ENCODE data around the gene APOL4.
A peak's percentile ranks its signal among the peaks of the same experiment; 100 is the strongest.
"Not testable (repeated sequence)": the region's sequence is repeated elsewhere in the genome, so short reads cannot be mapped to it uniquely, and the experiment has no call there.

The APOL4 gene, protein sequence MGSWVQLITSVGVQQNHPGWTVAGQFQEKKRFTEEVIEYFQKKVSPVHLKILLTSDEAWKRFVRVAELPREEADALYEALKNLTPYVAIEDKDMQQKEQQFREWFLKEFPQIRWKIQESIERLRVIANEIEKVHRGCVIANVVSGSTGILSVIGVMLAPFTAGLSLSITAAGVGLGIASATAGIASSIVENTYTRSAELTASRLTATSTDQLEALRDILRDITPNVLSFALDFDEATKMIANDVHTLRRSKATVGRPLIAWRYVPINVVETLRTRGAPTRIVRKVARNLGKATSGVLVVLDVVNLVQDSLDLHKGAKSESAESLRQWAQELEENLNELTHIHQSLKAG

DNA sequence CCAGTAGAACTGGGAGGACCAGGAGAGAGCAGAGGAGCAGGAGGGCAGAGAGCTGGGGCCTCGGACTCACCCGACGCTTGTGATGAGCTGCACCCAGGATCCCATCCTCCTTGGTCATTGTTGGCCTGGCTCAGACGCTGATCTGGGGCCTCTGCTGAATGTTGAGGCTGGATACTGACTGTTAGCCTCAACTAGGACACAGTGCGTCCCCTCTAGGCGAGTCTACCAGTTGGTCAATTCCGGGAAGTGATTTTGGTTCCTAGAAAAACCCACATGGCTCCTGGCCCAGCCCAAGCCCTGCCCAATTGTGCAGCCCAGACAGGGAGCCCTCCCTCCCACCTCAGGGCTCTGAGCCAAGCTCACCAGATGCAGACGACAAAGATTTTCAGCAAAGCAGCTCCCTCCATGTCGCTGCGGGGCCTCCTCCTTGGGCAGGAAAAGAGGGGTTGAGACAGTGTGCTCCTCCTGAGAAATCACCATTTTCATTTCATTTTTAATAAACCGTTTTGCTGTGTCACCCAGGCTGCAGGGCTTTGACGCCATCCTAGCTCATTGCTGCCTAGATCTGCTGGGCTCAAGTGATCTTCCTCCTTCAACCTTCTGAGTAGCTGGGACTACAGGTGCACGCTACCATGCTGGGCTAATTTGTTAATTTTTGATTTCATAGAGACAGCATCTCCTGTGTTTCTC, at the start of gene APOL4:
Gene APOL4, minus strand, starts transcription at position 180 of the 690 bp plus-strand sequence. Its CDS starts 75 bp downstream, at position 105.
- DNase-seq (ENCODE audit: low read depth in 2 of 2) = no peak

DNA sequence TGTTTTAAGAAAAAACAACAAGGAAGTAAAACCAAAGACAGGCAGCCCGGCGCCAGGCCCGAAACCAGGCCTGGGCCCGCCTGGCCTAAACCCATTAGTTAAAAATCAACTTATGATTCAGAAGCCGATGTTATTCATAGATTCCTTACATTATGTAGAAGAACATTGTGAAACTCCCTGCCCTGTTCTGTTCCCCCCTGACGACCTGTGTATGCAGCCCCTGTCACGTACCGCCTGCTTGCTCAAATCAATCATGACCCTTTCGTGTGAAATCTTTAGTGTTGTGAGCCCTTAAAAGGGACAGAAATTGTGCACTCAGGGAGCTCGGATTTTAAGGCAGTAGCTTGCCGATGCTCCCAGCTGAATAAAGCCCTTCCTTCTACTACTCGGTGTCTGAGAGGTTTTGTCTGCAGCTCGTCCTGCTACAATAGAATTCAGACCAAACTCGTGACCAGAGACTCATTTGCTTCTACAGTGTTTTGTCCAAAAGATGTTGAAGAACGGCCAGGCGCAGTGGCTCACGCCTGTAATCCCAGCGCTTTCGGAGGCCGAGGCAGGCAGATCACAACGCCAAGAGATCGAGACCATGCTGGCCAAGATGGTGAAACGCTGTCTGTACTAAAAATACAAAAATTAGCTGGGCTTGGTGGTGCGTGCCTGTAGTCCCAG, 48.8 kb upstream of the APOL4 start:
- not testable (repeated sequence) for DNase-seq (ENCODE audit: low read depth in 2 of 2)

DNA sequence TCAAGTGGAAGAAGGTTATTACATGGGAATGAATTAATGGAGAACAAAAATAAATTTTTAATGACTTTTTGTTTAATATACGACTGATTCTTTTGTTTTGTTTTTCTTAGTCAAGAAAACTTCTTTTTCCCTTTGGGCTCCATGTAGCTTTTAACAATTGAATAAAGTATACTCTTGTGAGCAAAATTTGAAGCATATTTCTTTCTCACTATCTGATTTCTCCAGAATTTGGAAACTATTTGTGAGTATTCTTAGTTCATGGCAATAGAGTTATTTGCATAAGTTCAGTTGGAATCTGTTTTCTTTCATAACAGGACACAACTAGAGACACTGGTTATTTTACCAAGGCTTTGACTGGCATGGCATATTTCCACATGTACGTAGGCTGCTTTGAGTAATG, 47.6 kb upstream of the APOL4 start:
- DNase-seq (ENCODE audit: low read depth in 2 of 2) = no peak

DNA sequence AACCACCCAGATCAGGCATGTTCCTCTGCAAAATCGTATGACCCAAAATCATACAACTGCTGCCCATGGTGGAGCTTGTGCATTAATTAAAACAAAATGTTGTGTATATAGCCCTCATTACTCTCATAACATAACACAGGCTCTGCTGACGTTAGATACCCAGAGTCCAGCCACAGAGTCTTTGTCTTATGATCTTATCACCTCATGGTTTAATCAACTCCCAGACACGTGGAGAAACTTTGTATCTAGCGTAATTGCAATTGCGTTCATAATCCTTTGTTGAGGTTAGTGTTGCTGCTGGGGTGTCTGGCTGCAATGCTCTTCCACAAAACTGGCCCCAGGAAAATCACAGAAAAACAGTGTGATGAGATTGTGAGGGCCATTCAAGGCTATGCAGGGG, 46.3 kb upstream of the APOL4 start:
- no peak for DNase-seq (ENCODE audit: low read depth in 2 of 2)

DNA sequence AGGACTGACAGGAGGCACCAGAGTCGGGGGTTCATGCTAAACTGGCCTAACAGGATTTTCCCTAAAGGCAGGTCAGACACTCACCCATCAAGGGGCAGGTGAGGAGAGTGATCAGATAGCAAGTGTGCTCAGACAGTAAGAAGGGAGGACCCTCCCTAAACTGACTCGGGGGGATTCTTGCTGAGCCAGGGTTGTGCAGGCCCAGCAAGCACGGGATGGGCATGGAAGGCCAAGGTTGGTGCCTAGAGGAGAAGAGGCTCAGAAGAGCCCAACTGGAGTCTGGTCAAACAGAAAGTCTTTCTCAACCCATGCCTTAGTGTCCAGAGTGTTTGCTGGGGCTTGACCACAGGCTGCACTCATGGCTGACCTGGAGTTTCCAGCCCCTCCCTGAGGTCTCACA, 45.1 kb upstream of the APOL4 start:
- no peak for DNase-seq (ENCODE audit: low read depth in 2 of 2)

DNA sequence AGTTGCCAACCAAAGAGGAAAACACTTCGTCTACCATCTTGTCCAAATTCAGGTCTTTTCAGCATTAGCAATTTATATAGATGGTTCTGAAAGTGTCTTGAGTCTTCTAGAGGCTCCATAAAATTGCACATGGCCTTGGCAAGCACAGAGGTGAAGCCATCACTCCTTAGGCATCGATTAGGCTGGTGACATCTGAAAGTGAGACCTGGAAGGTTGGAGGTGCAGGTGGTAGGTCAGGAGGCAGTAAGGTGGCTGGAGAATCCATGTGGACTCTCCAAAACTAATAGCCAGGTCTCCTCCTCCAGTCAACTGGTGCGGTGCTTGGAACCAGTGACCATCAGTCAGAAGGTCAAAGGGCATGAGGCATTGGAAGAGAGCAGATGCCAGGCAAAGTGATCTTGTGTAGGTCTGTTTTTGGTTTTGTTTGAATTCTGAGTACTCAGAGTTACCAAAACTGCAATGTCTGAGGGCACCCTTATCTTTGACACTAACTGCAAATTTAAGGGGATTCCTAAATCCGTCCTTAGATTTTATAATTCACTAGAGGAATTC, 44.3 kb upstream of the APOL4 start:
- DNase-seq (ENCODE audit: low read depth in 2 of 2) = no peak

DNA sequence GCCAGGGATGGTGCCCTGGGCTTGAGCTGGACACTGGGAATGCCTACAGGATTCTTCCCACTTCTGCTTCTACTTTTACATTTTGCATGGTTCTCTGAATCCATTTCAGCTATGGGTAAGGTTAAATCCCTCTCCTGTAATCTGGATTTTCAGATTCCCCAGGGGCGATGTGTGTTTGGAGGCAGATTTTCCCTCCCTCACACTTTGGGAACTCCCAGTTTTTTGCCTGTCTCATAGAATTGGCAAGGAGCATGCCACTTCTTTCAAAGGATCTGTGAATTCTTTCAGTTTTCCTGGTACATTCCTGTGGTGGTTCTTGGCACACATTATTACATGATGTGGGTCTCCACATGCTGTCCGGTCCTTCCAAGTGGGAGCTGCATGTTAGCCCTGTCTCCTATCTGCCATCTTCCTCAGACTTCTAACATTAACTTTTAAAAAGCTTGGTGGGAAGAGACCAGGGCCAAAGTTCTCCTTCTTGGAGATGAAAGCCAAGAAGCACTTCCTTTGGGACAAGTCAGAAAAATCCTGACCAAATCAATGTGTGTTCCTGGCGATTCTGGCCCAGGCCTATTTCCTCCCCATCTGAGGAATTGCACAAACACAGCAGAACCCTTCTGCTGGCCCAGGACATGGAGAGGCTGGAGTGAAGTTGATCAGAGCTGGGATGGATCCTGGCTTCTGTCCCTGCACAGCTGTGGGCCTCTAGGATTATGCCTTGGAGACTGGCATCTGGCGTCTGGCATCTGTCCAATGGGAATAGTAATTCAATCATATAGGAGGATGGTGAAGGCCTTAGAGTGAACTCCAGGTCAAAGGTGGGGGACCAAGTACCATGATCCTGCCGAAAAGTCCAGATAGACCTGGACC, 43.1 kb upstream of the APOL4 start:
- no peak for DNase-seq (ENCODE audit: low read depth in 2 of 2)

DNA sequence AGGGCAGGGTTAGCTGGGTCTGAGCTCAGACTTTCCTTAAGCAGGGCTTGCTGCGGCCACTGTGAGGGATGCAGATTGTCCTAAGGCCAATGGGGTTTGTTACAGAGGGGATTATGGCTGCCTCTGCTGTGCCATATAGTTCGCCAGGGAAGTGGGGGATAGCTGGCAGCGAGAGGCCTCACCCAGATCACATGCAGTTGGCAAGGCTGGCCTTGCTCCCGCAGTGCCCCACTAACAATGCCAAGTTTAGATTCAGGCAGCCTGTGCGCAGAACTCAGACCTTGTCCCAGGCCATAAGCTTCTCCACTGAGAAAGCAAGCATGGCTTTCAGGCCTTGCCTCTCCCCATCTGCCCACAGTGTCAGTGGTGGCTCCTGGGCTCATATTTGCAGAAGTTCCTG, 42.4 kb upstream of the APOL4 start:
- no peak for DNase-seq (ENCODE audit: low read depth in 2 of 2)

DNA sequence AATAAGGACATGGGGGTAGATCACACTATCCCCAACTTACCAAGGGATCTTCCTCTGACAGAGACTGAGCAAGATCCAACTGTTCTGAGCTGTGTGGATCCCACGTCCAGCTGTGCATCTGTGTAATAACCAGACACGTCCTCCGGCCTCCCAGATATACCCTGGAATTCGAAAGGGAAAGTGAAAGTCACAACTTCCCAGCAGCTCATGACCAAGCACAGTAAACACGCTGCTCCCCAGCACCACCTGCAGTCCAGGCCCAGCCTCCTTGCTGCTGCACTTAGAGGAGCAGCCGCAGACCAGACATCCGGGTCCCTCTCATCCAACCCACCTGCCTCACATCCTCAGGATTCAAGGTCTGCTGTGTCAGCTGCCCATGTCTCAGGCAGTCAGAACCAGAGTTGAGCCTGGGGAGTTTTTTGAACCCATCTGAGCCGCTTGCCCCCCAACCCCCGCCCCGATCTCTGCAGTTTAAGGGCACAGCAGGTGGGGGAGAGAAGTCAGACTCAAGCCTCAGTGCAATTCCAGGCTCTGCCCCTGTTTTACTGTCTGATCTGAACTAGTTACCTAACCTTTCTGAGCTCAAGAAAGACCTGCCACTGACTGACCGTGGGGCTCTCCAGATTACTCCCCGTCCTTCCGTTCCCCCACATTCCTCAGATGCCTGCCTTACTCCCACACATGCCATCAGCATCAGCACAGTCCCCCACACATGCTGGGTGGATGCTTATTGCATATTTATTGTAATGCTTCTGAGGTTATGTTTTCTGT, 38.0 kb upstream of the APOL4 start, which contains the start of gene APOL2:
Gene APOL2, minus strand, starts transcription at position 127 of the 771 bp plus-strand sequence. CDS start 6,365 bp downstream, outside the sequence.
- DNase-seq (ENCODE audit: low read depth in 2 of 2) = peak; percentile 69 to 79

DNA sequence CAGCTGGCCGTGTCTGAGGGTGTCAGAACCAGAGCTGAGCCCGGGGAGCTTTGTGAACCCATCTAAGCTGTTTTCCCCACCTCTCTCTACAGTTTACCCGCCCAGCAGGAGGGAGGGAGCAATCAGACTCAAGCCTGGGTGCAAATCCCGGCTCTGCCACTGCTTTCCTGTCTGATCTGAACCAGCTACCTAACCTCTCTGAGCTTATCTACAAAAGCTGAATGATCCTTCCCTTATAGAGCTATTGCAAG, 37.5 kb upstream of the APOL4 start:
- DNase-seq (ENCODE audit: low read depth in 2 of 2) = no peak

DNA sequence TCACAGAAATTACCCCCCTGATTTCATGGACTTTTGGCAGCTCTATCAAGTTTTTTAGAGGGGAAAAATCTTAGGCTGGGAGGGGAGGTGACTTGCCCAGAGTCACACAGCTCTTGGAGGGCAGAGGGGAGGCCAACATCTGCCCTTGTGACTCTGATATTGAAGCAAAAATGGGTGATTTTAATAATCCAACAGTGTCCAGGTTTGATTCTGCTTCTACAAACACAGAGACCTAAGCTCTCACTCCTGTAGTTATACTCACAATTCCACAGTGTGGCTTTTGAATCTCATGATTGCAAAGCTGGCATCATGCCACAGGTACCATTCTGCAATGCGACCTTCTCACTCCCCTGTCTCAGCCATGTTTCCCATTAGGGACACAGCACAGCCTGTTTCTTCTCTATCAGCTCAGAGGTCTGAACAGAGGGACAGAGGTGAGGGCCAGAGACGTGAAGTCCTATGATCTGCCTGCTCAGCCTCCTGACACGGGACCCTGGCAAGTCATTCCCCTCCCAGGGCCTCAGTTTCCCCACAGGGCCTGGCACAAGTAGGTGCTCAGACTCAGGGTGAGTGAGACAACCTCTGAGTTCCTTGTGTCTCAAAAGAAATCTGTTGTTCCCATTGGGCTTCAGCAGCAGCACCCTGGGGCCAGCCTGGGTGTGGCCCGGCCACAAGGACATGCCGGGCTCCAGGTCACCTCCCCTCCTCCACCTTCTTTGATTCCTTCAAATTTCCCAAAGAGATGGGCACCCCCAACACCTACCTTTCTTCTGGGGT, 37.0 kb upstream of the APOL4 start:
- no peak for DNase-seq (ENCODE audit: low read depth in 2 of 2)

DNA sequence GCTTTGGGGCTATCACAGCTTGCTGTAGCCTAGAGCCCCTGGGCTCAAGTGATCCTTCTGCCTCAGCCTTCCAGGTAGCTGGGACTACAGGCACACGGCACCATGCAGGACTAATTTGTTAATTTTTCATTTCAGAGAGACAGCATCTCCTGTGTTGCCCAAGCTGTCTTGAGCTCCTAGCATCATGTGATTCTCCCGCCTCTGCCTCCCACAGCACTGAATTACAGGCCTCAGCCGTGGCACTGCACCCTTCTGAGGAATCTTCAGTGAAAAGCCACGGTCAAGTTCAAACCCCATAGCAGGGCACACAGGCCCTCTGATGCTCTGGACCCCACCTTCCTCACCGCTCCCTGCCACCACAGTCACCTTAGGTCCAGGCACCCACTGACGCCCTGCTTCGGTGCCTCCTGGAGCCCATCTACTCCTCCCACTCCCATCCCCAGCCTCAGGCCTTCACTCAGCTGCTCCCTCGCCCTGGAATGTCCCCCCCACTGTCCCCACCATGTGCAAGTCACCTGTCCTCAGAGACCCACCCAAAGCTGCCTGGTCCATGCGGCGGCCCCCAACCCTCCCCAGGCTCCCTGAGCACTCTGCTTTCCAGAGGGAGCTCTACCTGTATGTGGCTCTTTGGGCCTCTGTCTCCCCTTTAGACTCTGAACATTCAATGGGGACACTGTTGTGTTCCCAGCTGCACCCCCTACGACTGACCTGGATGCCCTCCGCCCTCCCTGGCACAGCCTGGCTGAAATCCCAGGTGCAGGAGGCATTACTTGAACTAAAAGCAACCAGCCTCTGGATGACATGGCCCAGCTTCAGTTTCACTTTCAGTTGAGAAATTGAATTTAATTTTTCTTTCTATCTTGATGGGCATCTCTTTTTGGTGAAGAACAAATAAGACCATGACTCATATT, 36.1 kb upstream of the APOL4 start:
- DNase-seq (ENCODE audit: low read depth in 2 of 2) = no peak

DNA sequence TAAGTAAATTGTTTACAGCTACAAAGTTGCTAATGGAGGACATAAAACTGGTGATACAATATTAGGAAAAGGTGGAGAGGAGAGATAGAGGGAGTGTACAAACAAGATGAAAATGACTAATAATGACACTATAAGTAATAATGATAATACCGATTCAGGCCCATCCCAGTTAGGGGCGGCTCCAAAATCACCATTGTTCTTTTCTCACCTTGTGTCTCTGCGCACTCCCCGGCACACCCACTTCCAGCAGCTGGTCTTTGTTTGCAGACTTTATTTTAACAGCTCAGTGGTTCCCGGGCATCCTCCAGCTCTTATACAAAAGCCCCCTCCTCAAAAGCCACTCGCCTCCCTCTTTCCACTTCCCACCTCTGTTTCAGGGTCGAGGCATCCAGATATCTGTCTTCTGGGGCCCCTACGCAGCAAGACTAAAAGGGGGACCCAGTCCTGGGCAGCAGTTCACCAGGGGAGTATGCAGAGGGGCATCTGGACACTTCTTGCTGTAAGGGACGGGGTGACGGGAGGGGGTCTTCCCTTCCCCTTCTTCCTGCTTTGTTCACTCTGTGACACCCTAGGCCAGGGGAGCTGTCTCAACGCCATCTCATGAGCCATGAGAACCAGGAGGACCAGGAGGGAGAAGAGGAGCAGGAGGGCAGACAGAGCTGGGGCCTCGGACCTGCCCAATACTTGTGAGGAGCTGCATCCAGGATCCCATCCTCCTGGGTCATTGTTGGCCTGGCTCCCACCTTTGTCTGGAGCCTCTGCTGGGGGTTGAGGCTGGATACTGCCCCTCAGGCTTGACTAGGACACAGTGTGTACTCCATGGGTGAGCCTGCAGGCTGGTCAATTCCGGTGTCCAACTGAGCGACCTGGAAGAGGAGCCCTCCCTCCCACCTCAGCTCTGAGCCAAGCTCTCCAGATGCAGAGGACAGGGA, 35.0 kb upstream of the APOL4 start:
- DNase-seq (ENCODE audit: low read depth in 2 of 2) = no peak

DNA sequence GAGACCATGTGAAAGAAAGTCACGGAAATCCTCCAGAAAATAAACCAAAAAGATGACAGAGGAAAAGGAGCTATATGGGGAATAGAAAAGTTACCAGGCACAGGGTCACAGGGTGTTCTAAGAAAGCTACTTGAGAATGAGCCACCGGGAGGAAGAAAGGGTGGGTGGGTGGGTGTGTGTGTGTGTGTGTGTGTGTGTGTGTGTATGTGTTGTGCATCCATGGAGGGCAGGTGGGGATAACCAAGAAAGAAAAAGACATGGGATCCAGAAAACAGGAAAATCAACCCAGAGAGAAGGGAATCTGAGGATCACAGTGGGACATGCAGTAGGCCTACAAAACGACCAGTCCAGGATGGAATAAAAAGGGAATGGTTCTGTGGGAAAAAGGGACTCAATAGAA, 34.0 kb upstream of the APOL4 start:
- no peak for DNase-seq (ENCODE audit: low read depth in 2 of 2)

DNA sequence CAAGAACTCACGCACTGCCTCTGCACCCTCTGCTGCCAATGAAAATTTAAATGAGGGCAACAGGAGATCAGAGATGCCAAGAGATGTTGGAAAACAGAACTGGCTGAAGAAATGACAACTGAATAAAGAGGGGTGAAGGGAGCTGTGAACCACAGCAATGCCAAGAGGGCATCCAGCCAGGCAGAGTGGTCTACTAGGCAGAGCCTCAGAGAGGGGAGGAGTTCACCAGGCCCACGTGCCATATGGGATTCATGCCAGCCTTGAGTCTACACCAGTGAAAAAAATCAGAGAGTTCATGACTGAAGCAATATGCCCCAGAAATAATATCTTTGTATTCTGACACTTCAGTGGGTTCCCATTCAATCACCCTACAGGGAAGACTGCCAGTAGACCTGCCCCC, 33.3 kb upstream of the APOL4 start:
- DNase-seq (ENCODE audit: low read depth in 2 of 2) = no peak

DNA sequence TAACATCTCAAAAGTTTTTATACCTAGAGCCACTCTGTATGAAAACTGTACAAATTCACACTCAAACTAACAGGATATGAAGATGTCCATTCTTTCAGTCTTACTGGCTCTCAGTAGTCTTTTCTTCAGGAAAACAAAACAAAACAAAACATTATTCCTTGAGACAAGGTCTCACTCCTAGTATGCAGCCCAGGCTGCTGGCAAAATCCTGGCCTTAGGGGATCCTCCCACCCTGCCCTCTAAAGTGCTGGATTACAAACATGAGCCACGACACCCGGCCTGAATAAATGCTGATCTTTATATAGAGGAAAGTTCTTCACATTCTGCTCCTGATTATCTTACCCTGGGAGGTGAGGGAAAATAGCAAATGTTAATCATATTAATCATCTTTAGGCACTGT, 32.6 kb upstream of the APOL4 start:
- DNase-seq (ENCODE audit: low read depth in 2 of 2) = no peak

DNA sequence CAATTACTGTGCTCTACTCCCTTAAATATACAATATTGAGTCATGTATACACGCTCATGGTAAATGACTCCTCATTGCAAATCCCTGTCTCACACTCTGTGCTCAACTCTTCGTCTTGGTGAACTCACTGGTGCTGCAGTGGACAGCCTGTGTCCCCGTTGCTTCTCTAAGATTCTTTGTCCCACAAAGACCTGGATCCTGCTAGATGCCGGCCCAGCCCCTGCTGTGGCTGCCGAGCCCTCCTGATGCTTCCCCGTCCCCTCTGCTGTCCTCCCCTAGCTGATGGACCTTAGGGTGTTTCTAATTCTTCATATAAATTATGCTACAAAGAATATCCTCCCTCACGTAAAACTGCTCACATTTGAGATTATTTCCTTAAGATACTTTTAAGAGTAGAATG, 32.2 kb upstream of the APOL4 start:
- no peak for DNase-seq (ENCODE audit: low read depth in 2 of 2)

All from stimulated activated CD4-positive, alpha-beta T cell treated with anti-CD3 and anti-CD28 coated beads, Interleukin-1b, Interleukin-23, amount 100 ng/mL, for 4 hours (primary cell).